GM18508 (cell line): ENCODE data around the gene ARFIP2.
"Not testable (repeated sequence)": the region's sequence is repeated elsewhere in the genome, so short reads cannot be mapped to it uniquely, and the experiment has no call there.

Source experiments
- ATAC-seq: cut with Tn5 transposase; IDR thresholded peaks from one replicate; pipeline ENCODE4 v1.9.1; 2021; ENCODE audit warnings: moderate number of reproducible peaks; ENCODE audit not compliant: insufficient read depth, unreplicated experiment

The ARFIP2 gene, protein sequence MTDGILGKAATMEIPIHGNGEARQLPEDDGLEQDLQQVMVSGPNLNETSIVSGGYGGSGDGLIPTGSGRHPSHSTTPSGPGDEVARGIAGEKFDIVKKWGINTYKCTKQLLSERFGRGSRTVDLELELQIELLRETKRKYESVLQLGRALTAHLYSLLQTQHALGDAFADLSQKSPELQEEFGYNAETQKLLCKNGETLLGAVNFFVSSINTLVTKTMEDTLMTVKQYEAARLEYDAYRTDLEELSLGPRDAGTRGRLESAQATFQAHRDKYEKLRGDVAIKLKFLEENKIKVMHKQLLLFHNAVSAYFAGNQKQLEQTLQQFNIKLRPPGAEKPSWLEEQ

DNA sequence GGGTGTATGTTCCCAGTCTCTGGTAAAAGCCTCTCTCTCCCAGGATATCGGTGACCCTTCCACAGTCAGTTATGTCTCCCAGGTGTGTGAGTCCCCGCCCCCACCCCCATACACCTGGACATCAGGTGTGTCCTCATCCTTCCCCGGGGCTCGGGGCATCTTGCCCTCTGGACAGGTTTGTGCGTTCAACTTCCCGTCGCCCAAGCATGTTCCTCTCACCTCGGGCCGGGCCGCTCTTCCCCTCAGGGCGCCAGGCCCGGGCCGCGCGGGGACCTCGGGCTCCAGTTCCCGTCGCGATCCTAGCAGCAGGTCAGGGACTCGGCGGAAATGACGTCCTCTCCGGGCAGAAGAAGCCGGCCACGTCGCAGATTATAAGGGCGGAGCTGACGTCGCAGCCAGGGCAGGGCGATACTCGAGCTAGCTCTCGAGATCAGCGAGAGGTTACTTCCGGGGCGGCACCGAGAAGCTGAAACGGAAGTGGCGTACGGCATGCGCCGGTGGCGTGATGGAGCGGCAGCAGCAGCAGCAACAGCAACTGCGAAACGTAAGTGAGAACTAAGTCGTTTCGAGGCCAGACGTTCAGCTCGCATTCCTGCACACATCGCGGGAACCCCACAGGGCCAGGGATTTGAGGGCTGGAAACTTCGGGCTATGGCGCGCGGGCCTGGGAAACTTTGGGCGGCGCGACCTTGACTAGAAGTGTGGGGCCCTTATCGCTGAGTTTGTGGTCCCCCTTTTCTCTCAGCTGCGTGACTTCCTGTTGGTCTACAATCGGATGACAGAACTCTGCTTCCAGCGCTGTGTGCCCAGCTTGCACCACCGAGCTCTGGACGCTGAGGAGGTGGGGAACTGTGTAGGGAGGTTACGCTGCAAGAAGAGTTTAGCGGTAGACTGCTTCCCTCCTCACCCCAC lies at the start of gene ARFIP2, which contains the start of gene TIMM10B:
Gene ARFIP2, minus strand, starts transcription at position 320 of the 912 bp plus-strand sequence. CDS start 910 bp downstream, outside the sequence.
Gene TIMM10B, plus strand, starts transcription at position 490 of the 912 bp plus-strand sequence. Its CDS starts 16 bp downstream, at position 506.
- peak; percentile 96 for ATAC-seq

DNA sequence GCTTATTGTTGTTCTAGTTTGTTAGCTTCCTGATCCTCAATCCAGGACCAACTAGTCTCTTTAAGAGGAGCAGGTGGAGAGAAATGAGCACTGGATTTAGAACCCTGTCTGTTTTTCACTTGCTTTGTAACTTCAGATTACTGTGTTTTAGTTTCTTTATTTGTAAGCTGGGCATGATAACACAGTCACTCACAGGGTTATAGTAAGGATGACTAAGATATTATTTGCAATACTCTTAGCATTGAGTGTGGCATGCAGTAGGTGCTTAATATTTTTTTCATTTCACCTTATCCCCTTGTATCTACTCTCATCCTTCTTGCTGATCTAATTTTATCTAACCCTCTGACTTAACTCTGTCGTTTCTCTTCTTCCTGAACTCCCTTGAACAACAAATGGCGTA lies 49.7 kb upstream of the ARFIP2 start:
- no peak for ATAC-seq

DNA sequence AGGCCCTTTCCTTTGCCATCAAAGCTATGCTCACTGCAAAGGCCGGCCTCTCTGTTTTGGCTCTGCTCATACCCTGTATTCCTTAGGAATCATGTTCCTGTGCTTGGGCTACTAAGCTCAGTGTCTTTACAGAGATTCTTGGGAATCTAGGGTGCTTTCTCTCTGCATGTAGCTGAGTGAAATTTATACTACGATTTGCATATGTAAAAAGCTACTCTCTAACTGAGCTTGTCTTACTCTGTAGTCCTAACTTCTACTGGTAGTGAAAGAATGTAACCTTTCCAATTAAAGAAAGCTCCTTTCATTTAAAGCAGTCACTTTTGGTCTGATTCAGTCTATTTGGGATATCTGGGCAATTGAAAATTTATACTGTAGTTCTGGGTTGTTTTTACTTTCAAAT lies 48.1 kb upstream of the ARFIP2 start:
- ATAC-seq = no peak

DNA sequence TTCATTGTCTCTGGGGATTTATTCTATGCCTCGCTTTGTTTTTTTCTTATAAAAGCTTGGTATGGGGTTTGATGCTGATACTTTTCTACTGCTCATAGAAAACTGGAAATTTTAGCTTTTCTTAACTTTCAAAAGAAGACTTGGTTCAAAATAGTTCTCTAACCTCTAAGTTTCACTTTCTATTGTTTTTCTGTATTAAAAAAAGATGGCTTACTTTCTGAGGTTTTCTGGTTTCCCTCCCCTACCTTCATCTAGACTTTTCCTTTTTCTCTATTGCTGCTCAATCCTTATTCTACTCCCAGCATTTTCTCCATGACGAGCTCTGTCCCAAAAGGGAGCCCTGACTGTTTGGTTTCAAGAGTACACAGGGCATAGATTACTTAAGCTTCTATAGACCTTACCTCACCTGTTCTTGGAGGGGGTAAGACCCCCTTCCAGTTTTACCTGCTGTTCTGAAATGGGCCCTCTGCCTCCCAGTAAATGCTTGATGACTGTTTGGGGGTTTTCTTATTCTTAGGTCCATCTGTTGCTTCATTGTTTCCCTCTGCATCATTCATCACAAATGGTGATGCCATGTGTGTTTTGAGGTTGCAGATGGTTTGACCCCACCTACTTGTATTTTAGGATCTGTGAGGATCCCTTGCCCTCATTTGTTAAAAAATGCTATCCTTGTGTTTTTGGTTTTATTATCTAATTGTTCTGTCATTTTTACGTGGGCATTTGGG lies 45.4 kb upstream of the ARFIP2 start:
- ATAC-seq = no peak

DNA sequence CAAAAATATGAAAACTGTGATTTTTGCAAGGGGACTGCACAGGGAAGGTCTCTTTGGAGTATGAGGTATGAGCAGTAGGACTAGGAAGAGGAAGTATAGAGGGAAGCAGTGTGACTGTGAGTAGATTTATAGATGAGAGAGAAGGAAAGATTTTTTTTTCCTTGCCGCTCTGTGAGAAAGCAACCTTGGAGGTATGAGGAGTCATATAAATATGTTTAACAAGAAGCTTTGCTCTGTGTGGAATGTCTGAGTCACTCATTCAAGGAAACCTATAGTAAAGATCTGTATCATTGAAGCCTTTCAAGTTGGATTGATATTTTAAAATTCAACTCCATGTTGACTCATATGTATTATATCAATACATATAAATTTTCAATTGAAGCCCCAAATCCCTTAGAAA lies 42.1 kb upstream of the ARFIP2 start:
- ATAC-seq = no peak

DNA sequence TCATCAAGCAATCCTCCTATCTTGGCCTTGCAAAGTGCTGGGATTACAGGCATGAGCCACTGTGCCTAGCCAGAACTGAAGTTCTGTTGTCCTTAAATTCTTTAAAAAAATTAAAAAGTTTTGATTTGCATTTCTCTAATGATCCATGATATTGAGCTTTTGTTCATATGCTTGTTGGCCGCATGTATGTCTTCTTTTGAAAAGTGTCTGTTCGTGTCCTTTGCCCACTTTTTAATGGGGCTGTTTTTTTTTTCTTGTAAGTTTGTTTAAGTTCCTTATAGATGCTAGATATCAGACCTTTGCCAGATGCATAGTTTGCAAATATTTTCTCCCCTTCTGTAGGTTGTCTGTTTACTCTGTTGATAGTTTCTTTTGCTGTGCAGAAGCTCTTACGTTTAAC lies 40.8 kb upstream of the ARFIP2 start:
- not testable (repeated sequence) for ATAC-seq

DNA sequence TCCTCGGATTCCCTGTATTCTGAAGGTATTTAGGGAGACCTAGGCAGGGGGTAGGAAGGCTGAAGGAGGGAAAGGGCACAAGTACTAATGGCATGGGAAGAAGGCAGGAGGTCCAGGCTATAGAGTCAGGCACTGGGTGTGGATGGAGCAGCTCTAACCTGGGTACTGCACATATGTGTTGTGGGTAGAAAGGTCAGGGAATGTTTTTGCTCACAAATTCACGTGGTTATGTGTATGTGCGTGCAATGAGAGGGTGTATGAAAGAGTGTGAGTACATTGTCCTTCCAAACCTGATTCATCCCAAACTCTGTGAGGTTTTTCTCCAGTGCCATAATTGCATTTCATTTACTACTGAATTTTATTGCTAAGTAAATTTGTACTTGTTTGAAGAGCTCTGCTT lies 39.1 kb upstream of the ARFIP2 start:
- ATAC-seq = no peak

DNA sequence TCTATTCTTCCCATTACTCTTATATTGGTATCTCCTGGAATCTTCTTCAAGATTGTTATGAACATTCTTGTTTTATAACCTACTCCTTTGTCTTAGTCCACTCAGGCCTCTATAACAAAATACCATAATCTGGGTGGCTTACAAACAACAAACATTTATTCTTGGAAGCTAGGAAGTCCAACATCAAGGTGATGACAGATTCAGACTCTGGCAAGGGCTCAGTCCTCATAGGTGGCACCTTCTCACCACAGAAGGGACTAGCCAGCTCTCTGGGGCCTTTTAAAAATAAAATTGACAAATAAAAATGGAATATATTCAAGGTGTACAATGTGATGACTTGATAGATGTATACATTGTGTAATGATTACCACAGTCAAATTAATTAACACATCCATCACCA lies 35.7 kb upstream of the ARFIP2 start:
- ATAC-seq = no peak

DNA sequence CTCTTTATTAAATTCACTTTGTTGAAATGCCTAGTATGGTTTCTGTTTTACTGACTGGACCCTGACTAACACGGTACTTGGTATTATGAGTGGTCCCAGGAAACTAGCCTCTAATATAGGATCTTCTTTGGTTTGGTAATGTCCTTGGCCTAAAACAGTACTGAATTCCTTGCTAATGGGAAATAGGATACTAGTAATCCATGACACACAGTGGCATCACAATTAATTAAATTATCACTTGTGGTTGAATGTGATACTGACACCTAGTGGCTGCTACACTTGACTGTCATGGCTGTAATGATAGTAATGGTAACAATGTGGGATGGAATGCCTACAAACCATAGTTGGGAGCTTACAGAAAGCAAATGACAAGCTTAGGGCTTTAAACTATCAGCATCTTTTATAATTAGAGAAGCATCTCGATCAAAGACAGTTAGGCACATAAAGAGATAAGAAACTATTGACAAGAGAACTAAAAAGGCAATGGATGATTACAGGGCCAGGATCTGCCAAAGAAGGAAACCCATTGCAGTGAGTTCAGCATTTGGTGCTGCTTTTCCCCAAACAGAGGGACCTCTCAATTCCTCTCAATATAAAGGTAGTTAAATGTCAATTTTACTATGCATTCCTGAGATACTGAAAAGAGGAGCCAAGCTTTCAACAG lies 24.6 kb upstream of the ARFIP2 start:
- no peak for ATAC-seq

DNA sequence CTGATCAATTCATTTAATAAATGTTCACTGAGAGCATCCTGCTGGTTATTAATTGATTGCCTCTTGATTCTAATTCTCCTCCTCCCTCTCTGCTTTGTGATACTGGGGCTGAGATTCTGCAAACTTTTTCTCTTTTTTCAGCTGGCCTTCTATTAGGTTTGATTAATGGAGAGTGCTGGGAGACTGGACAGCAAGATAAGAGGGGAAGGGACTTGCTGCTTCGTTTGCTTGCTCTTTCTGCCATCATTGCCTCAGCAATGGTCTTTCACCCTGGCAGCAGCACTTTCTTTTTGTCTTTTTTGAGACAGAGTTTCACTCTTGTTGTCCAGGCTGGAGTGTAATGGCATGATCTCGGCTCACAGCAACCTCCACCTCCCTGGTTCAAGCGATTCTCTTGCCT lies 23.0 kb upstream of the ARFIP2 start:
- ATAC-seq = no peak

DNA sequence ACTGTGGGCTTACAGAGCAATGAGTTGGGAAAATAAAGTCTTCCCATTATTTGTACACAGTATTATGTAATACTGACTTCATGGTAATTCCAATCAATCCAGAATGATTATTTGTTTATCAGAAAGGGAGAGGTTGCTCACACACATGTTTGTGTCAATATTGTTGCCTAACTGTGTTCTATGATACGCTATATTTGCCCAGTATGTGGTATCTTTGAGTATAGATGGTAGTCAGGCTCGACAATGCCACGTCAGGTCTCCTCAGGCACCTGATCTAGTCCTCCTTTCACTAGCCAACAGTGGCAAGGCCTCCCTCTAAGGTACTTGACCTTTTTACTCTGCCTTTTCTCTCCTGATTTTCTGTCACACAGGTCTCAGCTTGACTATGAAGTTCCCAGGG lies 21.3 kb upstream of the ARFIP2 start:
- no peak for ATAC-seq

DNA sequence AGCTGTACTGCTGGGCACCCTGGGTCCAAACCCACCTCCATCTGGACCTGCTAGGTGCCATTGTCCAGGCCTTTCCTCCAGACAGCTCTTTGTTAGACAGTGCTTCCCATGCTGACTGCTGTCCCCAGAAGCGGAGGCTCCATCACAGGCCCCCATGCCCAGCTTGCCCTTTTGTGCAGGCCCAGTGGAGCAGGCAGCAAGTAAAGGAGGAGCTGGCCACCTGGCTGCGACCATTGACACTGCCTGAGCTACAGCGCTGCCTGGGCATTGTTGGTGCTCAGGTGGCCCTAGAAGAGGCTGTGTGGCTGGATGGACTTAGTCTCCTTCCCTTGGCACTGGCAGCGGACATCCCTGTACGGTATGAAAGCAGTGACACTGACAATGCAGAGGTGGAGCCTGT lies 17.4 kb upstream of the ARFIP2 start:
- ATAC-seq = no peak

DNA sequence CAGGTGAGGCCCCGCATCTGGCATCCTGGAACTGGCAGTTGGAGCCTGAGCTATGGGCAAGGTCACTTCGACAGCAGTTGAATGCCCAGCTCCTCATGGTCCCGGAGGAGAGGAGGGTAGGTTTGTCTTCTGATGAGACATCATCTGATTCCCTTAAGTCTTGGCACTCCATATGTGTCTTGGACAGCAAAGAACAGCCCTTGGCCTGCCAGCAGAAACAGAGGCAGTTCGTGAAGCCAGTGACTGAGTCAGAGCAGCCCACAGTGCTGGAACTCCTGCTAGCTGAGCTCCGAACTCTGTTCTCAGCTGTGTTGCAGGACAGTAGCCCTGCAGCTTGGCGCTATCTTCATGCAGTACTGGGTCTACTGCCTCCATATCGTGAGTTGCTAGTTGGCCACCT lies 17.0 kb upstream of the ARFIP2 start:
- ATAC-seq = no peak

DNA sequence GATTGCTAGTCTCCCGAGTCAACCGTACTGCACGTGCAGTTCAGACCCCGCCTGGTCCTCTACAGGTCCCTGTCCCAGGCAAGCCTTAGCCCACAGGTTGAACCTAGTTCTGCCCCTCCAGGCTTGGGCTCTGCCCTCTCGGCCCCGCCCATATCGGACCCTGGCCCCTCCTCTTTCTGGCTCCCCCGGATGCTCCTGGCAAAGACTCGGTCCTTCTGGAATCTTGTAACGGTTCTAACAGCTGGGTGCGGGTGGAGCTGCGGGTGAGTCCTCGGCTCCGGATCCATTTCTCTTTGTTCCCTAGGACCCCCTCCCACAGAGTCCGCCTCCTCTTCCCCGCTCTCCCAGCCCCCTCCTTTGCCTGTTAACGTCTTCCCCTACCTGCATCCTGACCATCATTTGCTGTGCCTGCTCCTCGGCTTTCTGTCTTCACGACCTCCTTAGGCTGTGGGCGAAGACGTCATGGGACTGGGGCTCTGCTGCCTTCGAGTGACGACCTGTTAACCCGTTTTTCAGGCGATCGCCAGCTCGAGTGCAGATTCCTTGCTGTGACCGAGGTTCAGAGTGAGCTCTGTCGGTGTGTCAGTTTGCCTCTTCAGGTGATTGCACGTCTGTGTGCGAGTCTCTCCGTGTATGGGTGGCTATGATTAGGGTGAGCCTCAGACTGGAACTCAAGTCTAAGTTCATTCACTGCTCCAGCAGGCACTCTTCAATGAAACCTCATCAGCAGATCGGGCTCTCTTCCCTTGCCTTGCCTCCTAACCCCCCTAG lies 16.1 kb upstream of the ARFIP2 start, which contains the start of gene DNHD1:
Gene DNHD1, plus strand, starts transcription at position 212 of the 771 bp plus-strand sequence. CDS start 936 bp downstream, outside the sequence.
- no peak for ATAC-seq

DNA sequence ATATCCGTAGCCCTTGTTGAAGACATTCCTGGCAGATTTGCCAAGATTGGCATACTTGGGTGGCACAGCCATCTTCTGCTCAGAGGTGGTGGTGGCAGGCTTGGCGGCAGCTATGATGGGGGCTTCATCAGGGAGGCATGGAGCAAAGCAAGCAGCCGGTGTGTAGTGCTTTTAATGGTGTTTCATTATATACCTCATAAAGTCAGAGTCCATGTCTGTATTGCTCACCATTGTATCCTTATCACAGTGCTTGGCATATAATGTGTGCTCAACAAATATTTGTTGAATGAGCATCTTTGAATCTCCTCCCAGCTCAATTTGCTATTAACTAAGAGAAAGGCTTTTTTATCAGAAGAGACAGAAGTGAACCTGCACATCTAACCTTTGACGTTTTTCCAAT lies 8.2 kb upstream of the ARFIP2 start:
- no peak for ATAC-seq

DNA sequence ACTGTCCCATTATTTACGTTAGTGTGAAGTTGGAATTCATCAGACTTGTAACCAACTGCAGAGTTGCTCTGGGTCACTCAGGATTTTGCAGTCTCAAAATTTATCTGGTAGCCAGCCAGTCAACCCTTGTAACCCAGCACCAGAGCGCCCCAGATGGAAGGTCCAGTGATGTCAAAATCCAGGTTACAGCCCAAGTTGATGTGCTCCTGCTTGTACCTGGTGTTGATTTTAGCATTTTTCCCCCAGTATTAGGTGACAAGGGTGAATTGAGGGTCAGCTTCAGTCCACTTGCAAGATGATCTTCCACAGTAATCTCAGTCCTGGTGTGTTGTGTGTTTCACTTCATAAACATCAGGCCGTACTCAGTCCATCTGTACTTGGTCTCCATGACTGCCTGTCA lies 7.7 kb upstream of the ARFIP2 start:
- ATAC-seq = no peak

DNA sequence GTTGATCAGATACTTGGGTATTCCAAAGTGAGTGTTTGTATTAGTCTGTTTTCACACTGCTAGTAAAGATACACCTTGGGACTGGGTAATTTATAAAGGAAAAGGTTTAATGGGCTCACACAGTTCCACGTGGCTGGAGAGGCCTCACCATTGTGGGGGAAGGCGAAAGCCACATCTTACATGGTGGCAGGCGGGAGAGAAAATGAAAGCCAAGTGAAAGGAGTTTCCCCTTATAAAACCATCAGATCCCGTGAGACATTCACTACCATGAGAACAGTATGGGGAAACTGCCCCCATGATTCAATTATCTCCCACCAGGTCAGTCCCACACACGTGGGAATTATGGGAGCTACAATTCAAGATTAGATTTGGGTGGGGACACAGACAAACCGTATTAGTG lies 7.2 kb upstream of the ARFIP2 start:
- no peak for ATAC-seq

DNA sequence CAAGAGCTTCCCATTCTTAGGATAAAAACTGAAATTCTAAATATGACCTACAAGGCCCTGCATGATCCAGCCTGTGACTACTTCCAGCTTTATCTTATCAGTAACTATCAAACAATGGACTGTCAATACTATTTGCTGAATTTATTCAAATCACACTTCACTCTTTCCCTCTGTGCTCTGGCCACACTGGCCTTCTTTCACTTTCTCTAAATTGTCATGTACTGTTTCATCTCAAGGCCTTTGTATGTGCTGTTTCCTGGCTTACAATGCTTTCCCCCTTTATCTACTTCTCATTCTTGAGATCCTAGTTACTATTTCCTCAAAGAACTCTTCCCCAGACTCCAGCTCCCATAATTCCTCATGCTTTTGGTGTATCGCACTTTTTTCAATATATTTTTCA lies 5.8 kb upstream of the ARFIP2 start:
- no peak for ATAC-seq

DNA sequence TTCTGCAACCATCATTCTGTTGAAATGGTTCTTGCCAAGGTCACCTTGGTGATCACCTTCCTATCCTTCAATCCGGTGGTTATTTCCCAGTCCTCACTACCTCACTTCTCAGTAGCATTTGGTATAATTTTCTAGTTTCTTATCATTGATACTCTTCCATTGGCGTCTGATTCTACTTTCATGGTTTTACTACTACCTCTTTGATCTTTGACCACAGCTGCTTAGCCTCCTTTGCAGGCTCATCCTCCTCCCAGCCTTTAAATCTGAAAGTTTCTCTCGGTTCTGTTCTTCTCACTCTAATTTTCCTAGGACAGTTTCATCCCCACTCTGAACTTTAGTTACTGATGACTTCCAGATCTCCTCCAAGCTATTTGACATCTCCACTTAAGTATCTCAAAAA lies 5.1 kb upstream of the ARFIP2 start:
- no peak for ATAC-seq
